ENCODE measurements around the gene TNFSF11. TPM values are rescaled to one million over a fixed set of nuclear protein-coding genes. Genes with fewer than 3 reads are reported as not detected.

TNFSF11 gene
- total and polyA plus RNA-seq, 4 donors, result 0.25 to 1.3 (median 0.25) TPM

- 61% methylated on average over 4 of the region's 4 CpGs for WGBS
- no peaks in the 10 kb centered on the region for H3K9me3 ChIP-seq (ENCODE audit: control insufficient read depth in 4 of 4, low read length in 3 of 4)
- no peak overlapping the region for H3K9ac ChIP-seq (ENCODE audit: low read depth in 1 of 2, low read length in 2 of 2)
- DNase-seq (ENCODE audit: low spot score), result no peak
- TF ChIP-seq SP1 (IDR thresholded peaks at IDR 0.05) (no peak), GABPA (IDR thresholded peaks at IDR 0.05 in 1 of 2, conservative IDR thresholded peaks at IDR 0.05 in 1 of 2) (no peak), ZBTB33 (IDR thresholded peaks at IDR 0.05) (no peak), JUND (IDR thresholded peaks at IDR 0.05) (no peak), YY1 (IDR thresholded peaks at IDR 0.05) (no peak), HNF4G (IDR thresholded peaks at IDR 0.05) (no peak), RXRA (IDR thresholded peaks at IDR 0.05) (no peak), EGR1 (IDR thresholded peaks at IDR 0.05; ENCODE audit: low read depth in 2 of 2) (no peak), MAX (IDR thresholded peaks at IDR 0.05) (no peak), HNF4A (conservative IDR thresholded peaks at IDR 0.05) (no peak), CTCF (IDR thresholded peaks at IDR 0.05; ENCODE audit: low read depth, low read length, missing input control) (no peak), RAD21 (IDR thresholded peaks at IDR 0.05) (no peak), NR2F2 (IDR thresholded peaks at IDR 0.05) (no peak), FOXA2 (IDR thresholded peaks at IDR 0.05) (no peak), TAF1 (conservative IDR thresholded peaks at IDR 0.05) (no peak)
- H3K27me3 ChIP-seq (ENCODE audit: control insufficient read depth in 4 of 4, insufficient read depth in 4 of 4, low read length in 3 of 4), result no peaks in the 10 kb centered on the region
- H3K27ac ChIP-seq (ENCODE audit: low read depth in 1 of 2, low read length in 2 of 2), result peak overlapping the region in 1 of 2 donors; percentile 22
- peak overlapping the region in 1 of 3 donors; percentile 9 for H3K4me3 ChIP-seq (ENCODE audit: low read depth in 1 of 3, low read length in 3 of 3)
- H3K36me3 ChIP-seq (ENCODE audit: control insufficient read depth in 4 of 4, insufficient read depth in 3 of 4, low read depth in 1 of 4, low read length in 3 of 4), result no peaks in the 10 kb centered on the region
- H3K4me1 ChIP-seq (ENCODE audit: control insufficient read depth in 4 of 4, insufficient read depth in 4 of 4, low read length in 3 of 4), result peaks cover 0 to 14% (median 12%) of the 10 kb centered on the region in 4 donors
Measured at GRCh38 chr13:42595253-42595571, 21.3 kb downstream of the TNFSF11 start.

- WGBS, result 66% methylated on average over 4 of the region's 4 CpGs
- Histone ChIP-seq H3K27ac (ENCODE audit: low read depth in 1 of 2, low read length in 2 of 2) (no peak overlapping the region), H3K4me3 (ENCODE audit: low read depth in 1 of 3, low read length in 3 of 3) (no peak overlapping the region), H3K9me3 (ENCODE audit: control insufficient read depth in 4 of 4, low read length in 3 of 4) (no peaks in the 10 kb centered on the region), H3K36me3 (ENCODE audit: control insufficient read depth in 4 of 4, insufficient read depth in 3 of 4, low read depth in 1 of 4, low read length in 3 of 4) (no peaks in the 10 kb centered on the region), H3K9ac (ENCODE audit: low read depth in 1 of 2, low read length in 2 of 2) (no peak overlapping the region), H3K27me3 (ENCODE audit: control insufficient read depth in 4 of 4, insufficient read depth in 4 of 4, low read length in 3 of 4) (no peaks in the 10 kb centered on the region), H3K4me1 (ENCODE audit: control insufficient read depth in 4 of 4, insufficient read depth in 4 of 4, low read length in 3 of 4) (peaks cover 0 to 15% (median 13%) of the 10 kb centered on the region in 4 donors)
- DNase-seq (ENCODE audit: low spot score), result no peak
- TF ChIP-seq GABPA (IDR thresholded peaks at IDR 0.05 in 1 of 2, conservative IDR thresholded peaks at IDR 0.05 in 1 of 2) (no peak), HNF4G (IDR thresholded peaks at IDR 0.05) (no peak), CTCF (IDR thresholded peaks at IDR 0.05; ENCODE audit: low read depth, low read length, missing input control) (no peak), FOXA2 (IDR thresholded peaks at IDR 0.05) (no peak), ZBTB33 (IDR thresholded peaks at IDR 0.05) (no peak), RAD21 (IDR thresholded peaks at IDR 0.05) (no peak)
Measured at GRCh38 chr13:42597505-42597904, 23.6 kb downstream of the TNFSF11 start.
